HEK293T (cell line): Measurements from ENCODE around the gene ANKS1A.

Experiments
- CTCF ChIA-PET: fragments of 350-600 bp; formaldehyde crosslinking; extraction: SDS; loops from one replicate; lab custom pipeline; 2021; ENCODE audit warnings: antibody characterized with exemption, inconsistent platforms; lab: Yijun Ruan, JAX
- POLR2A ChIA-PET: fragments of 350-600 bp; formaldehyde crosslinking; extraction: SDS; loops from one replicate; lab custom pipeline; 2020; ENCODE audit warnings: antibody characterized with exemption, inconsistent platforms; lab: Yijun Ruan, JAX
- DNase-seq: peaks from one replicate; pipeline ENCODE4 v3.0.0; 2012; ENCODE audit warnings: mixed read lengths; ENCODE audit errors: extremely low spot score
- ARNT ChIP-seq: fragments of 450-650 bp; IDR thresholded peaks from 2 replicates; pipeline ENCODE4 v1.6.1; 2017; ENCODE audit warnings: mild to moderate bottlenecking
- BHLHE40 ChIP-seq: fragments of 450-650 bp; IDR thresholded peaks from 2 replicates; pipeline ENCODE4 v1.6.1; 2016; ENCODE audit warnings: mild to moderate bottlenecking, moderate library complexity, borderline replicate concordance
- CTBP1 ChIP-seq: fragments of 450-650 bp; IDR thresholded peaks from 2 replicates; pipeline ENCODE4 v1.6.1; 2016; ENCODE audit warnings: borderline replicate concordance
- ELF4 ChIP-seq: fragments of 450-650 bp; IDR thresholded peaks from 2 replicates; pipeline ENCODE4 v1.6.1; 2017; ENCODE audit warnings: antibody characterized with exemption
- FOXA1 ChIP-seq: fragments of 450-650 bp; IDR thresholded peaks from 2 replicates; pipeline ENCODE4 v1.6.1; 2016; ENCODE audit warnings: mild to moderate bottlenecking
- FOXK2 ChIP-seq: fragments of 450-650 bp; IDR thresholded peaks from 2 replicates; pipeline ENCODE4 v1.6.1; 2016; ENCODE audit warnings: mild to moderate bottlenecking
- FOXM1 ChIP-seq: fragments of 450-650 bp; IDR thresholded peaks from 2 replicates; pipeline ENCODE4 v1.6.1; 2017; ENCODE audit warnings: mild to moderate bottlenecking, borderline replicate concordance
- HDGF ChIP-seq: fragments of 450-650 bp; IDR thresholded peaks from 2 replicates; pipeline ENCODE4 v1.6.1; 2017; ENCODE audit warnings: antibody characterized with exemption, borderline replicate concordance
- L3MBTL2 ChIP-seq: fragments of 450-650 bp; conservative IDR thresholded peaks from 2 replicates; pipeline ENCODE4 v1.6.1; 2016; ENCODE audit warnings: mild to moderate bottlenecking
- LEF1 ChIP-seq: fragments of 450-650 bp; IDR thresholded peaks from 2 replicates; pipeline ENCODE4 v1.6.1; 2017; ENCODE audit warnings: mild to moderate bottlenecking, borderline replicate concordance
- NFRKB ChIP-seq: fragments of 450-650 bp; IDR thresholded peaks from 2 replicates; pipeline ENCODE4 v1.6.1; 2016; ENCODE audit warnings: mild to moderate bottlenecking, moderate library complexity
- SP1 ChIP-seq: fragments of 450-650 bp; IDR thresholded peaks from 2 replicates; pipeline ENCODE4 v1.6.1; 2017
- SUZ12 ChIP-seq: fragments of 450-650 bp; IDR thresholded peaks from 2 replicates; pipeline ENCODE4 v1.6.1; 2016; ENCODE audit warnings: mild to moderate bottlenecking
- TARDBP ChIP-seq: fragments of 450-650 bp; IDR thresholded peaks from 2 replicates; pipeline ENCODE4 v1.6.1; 2016
- ZNF384 ChIP-seq: fragments of 450-650 bp; IDR thresholded peaks from 2 replicates; pipeline ENCODE4 v1.6.1; 2016
- TF ChIP-seq, protein P1 (sequence below): fragments of 450-650 bp; IDR thresholded peaks from 2 replicates; pipeline ENCODE4 v1.6.1; 2016

ANKS1A gene

DNA sequence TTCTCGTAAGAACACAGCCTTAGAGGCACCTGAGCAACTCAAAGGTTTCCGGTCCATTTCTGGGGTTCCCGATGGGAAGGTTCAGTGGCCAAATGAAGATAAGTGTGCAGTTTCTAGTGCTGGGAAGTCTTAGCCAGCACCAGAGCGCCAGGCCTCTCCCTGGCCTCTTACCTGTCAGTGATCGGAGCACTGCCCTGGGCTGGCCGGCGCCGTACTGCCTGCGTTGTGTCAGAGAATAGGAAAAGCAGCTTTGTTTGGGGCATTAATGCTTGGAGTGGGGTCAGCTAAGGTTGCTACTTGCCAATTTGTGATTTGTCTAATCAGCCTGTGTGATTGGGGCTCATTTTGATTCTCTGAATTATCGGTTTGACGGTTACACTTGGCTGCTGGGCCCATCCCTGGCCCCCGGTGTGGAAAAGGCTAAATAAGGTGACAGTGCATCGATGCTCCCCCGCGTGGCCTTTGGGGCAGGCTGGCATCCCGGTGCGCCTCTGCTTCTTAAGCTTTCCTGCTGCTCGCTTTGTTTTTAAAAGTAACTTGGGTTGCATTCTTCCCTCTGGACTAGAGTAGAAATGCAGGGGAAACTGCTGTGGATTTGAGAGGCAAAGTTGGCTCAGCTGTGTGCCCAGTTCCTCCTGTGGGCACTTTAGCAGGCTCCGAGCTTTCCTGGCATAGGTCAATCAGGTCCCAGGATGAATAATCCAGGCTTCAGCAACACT, 200.3 kb downstream of the ANKS1A start:
- CTCF ChIA-PET, result no interaction called here
- no peak for DNase-seq
- POLR2A ChIA-PET, result no interaction called here
- TF ChIP-seq NFRKB (no peak), FOXA1 (no peak), LEF1 (no peak), CTBP1 (no peak), HDGF (no peak), SUZ12 (no peak), L3MBTL2 (no peak), ZNF384 (no peak), BHLHE40 (no peak), FOXK2 (no peak), TARDBP (no peak), ELF4 (no peak), FOXM1 (no peak), ARNT (no peak), SP1 (no peak)
- TF ChIP-seq, protein P1, sequence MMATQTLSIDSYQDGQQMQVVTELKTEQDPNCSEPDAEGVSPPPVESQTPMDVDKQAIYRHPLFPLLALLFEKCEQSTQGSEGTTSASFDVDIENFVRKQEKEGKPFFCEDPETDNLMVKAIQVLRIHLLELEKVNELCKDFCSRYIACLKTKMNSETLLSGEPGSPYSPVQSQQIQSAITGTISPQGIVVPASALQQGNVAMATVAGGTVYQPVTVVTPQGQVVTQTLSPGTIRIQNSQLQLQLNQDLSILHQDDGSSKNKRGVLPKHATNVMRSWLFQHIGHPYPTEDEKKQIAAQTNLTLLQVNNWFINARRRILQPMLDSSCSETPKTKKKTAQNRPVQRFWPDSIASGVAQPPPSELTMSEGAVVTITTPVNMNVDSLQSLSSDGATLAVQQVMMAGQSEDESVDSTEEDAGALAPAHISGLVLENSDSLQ, result no peak

DNA sequence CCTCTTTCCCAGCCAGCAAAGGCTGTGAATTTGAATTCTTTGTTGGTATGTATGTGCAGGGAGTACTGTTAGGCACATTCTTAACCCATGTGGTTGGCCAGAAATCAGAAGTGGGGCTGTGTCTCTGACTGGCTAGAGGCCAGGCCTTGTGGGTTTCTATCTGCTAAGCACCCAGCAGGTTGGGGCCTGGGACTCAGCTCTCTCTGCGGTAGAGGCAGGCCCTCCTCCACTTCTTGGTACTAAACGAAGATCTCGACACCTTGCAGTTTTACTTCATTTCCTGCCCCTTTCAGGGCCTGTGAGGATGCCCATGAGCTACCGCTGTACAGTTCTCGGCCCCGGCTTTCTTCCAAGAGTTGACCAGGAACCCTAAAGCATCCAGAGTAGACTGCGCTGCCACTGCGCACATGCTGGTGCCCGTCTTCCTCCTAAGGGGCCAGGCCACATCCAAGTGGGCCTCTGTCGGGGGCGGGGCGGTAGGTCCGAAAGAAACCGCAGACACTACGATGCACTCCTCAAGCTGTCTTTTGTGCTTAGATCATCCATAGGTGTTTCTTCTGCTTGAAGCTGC, 201.0 kb downstream of the ANKS1A start:
- CTCF ChIA-PET, result no interaction called here
- POLR2A ChIA-PET, result no interaction called here
- no peak for DNase-seq
- TF ChIP-seq, protein P1, result no peak
- TF ChIP-seq TARDBP, result no peak
- no peak for TF ChIP-seq LEF1
- TF ChIP-seq ELF4, result no peak
- TF ChIP-seq BHLHE40, result no peak
- TF ChIP-seq ZNF384, result no peak
- no peak for TF ChIP-seq SUZ12
- no peak for TF ChIP-seq FOXK2
- no peak for TF ChIP-seq FOXM1
- no peak for TF ChIP-seq SP1
- no peak for TF ChIP-seq HDGF
- no peak for TF ChIP-seq NFRKB
- TF ChIP-seq CTBP1, result no peak
- TF ChIP-seq L3MBTL2, result no peak
- TF ChIP-seq ARNT, result no peak
- TF ChIP-seq FOXA1, result no peak

DNA sequence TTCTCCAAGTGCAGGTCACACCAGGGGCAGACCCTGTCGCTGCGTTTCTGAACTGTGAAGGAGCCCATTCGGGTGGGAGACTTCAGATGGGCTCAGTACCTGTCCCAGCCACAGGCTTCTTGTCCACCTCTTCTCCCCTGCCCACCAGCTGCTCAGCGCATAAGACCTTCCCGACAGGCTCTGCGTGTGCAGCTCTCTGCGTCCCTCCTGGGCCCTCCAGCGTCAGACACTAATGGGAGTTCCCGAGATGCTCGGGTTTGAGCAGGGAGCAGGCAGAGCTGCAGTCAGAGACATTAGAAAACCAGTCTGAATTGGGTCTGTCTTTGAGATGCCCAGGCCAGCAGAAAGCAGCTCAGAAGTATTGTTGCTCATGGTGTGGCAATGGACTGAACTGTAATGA, 201.7 kb downstream of the ANKS1A start:
- TF ChIP-seq FOXM1 (no peak), SUZ12 (no peak), LEF1 (no peak), SP1 (no peak), ARNT (no peak), CTBP1 (no peak), FOXK2 (no peak)
- DNase-seq, result no peak
- POLR2A ChIA-PET, result no interaction called here
- CTCF ChIA-PET, result no interaction called here

DNA sequence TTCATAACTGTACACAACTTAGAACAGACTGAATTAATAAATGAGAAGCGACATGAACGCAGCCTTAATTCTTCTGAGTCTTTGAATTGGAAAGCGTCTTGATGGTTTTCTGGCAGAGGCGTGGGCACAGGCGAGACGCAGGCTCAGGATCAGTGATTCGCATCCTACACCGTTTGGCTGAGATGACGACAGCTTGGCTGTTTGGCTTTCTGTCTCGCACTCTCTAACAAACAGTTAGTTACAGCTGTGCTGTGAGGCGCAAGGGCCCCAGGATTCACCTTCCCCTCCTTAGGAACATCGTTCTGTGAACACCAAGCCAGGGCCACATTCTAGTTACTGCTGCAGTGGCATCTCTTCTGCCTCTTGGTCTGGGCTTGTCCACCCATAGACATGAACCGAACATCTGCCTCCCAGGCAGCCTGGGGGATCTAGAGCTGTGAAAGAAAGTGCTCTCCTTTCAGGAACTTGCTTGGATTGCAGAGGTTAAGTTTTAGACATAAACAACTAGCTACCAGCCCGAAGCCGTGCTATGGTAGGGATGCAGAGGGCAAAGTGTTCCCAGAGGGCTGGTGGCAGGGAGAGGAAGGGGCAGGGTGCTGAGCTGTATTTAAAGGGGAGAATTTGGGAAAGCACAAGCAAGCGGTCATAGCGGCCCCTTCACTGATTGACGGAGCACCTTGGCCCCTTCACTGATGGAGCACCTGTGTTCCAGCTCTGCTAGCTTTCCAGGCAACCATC, 202.5 kb downstream of the ANKS1A start:
- ChIA-PET CTCF (no interaction called here), POLR2A (no interaction called here)
- no peak for DNase-seq
- TF ChIP-seq NFRKB (no peak), TARDBP (no peak), FOXA1 (no peak), ZNF384 (no peak), ELF4 (no peak), FOXM1 (no peak), FOXK2 (no peak), HDGF (no peak), LEF1 (no peak), CTBP1 (no peak), BHLHE40 (no peak), SUZ12 (no peak), ARNT (no peak), L3MBTL2 (no peak), SP1 (no peak)
- TF ChIP-seq, protein P1, result no peak

DNA sequence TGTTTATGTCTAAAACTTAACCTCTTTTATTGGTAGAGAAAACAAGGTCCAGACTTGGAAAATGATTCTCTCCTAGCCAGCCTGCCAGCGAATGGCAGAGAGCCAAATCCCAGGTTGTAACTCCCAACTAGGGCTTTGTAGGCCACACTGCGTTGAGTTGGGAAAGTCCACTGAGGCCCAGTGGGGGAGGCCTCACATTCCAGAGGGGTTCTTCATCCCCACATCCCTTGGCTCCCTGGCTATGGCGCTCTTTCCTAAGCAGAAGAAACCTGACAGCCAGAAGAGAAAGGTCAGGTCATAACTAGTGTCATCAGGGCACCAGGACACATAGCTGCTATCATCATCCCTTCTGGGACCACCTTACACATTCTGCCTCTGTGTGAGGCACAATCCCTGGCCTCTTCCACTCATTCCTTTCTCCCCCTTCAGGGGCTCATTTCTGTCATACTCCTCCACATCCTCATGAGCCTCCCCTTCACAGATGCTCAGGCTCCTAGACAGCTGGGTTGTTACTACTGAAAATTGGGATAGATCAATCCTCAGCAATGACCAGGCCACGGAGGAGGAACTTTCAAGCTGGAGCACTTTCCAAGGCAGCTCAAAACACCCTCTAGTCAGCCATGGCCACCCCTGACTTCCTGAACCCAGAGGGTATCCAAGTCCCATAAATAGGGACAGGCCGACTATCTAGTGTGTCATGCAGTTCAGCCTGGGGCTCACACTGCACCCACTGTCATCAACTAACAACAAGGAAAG, 203.5 kb downstream of the ANKS1A start:
- TF ChIP-seq ELF4 (no peak), HDGF (no peak), NFRKB (no peak), LEF1 (no peak), FOXM1 (no peak), FOXK2 (no peak), ZNF384 (no peak), ARNT (no peak), FOXA1 (no peak), L3MBTL2 (no peak), SUZ12 (no peak), SP1 (no peak), BHLHE40 (no peak)
- TF ChIP-seq, protein P1, result no peak
- CTCF ChIA-PET, result interaction anchor here (0.8 kb wide), 1 partner anchor 45 kb away, joined by 3 read pairs; no protein-coding TSS in a partner anchor
- DNase-seq, result no peak
- POLR2A ChIA-PET, result no interaction called here
